ENCODE data around the gene PAX5. TPM values are rescaled to one million over a fixed set of nuclear protein-coding genes. Genes with fewer than 3 reads are reported as not detected.

The PAX5 gene
- polyA plus RNA-seq, 4 donors: under 0.01 to 1.1 (median 0.22) TPM; not detected in 1

GRCh38 chr9:37025071-37025822, 8.8 kb downstream of the PAX5 start:
- Histone ChIP-seq H3K9me3 (ENCODE audit: control insufficient read depth in 2 of 2, insufficient read depth in 1 of 2, low read depth in 1 of 2, low read length in 1 of 2) (peaks cover 0 to 4% of the 10 kb centered on the region in 2 donors), H3K36me3 (ENCODE audit: control insufficient read depth in 3 of 3, insufficient read depth in 2 of 3, low read depth in 1 of 3, low read length in 3 of 3) (no peaks in the 10 kb centered on the region), H3K4me3 (ENCODE audit: low read depth in 1 of 3, low read length in 3 of 3) (peak overlapping the region in 2 of 3 donors; percentile 27 to 28), H3K27ac (ENCODE audit: low read depth in 1 of 3, low read length in 2 of 3) (no peak overlapping the region), H3K27me3 (ENCODE audit: control insufficient read depth in 3 of 3, insufficient read depth in 3 of 3, low read length in 3 of 3) (peaks cover 10 to 94% (median 71%) of the 10 kb centered on the region in 3 donors), H3K4me1 (ENCODE audit: control insufficient read depth in 3 of 3, insufficient read depth in 2 of 3, low read depth in 1 of 3, low read length in 2 of 3) (peaks cover 2 to 21% (median 17%) of the 10 kb centered on the region in 3 donors)
- WGBS, 3 donors: 4 to 7% (median 5%) methylated on average over 35 to 36 of the region's 36 CpGs
- FAIRE-seq (no peak), DNase-seq (peak in 1 of 2 donors; percentile 8)

- DNase-seq (no peak), FAIRE-seq (no peak)
- Histone ChIP-seq H3K4me3 (ENCODE audit: low read depth in 1 of 3, low read length in 3 of 3) (no peak overlapping the region), H3K36me3 (ENCODE audit: control insufficient read depth in 3 of 3, insufficient read depth in 2 of 3, low read depth in 1 of 3, low read length in 3 of 3) (no peaks in the 10 kb centered on the region), H3K27me3 (ENCODE audit: control insufficient read depth in 3 of 3, insufficient read depth in 3 of 3, low read length in 3 of 3) (peaks cover 0 to 67% (median 17%) of the 10 kb centered on the region in 3 donors), H3K4me1 (ENCODE audit: control insufficient read depth in 3 of 3, insufficient read depth in 2 of 3, low read depth in 1 of 3, low read length in 2 of 3) (no peaks in the 10 kb centered on the region), H3K9me3 (ENCODE audit: control insufficient read depth in 2 of 2, insufficient read depth in 1 of 2, low read depth in 1 of 2, low read length in 1 of 2) (no peaks in the 10 kb centered on the region), H3K27ac (ENCODE audit: low read depth in 1 of 3, low read length in 2 of 3) (no peak overlapping the region)
- 86 to 91% (median 89%) methylated on average over 8 of the region's 8 CpGs for WGBS, 3 donors
Observed at GRCh38 chr9:37017546-37017945, 16.5 kb downstream of the PAX5 start.

- 48 to 56% (median 53%) methylated on average over 3 of the region's 3 CpGs for WGBS, 3 donors
- H3K9me3 ChIP-seq (ENCODE audit: control insufficient read depth in 2 of 2, insufficient read depth in 1 of 2, low read depth in 1 of 2, low read length in 1 of 2): no peaks in the 10 kb centered on the region
- no peaks in the 10 kb centered on the region for H3K36me3 ChIP-seq (ENCODE audit: control insufficient read depth in 3 of 3, insufficient read depth in 2 of 3, low read depth in 1 of 3, low read length in 3 of 3)
- H3K4me3 ChIP-seq (ENCODE audit: low read depth in 1 of 3, low read length in 3 of 3): no peak overlapping the region
- FAIRE-seq: no peak
- H3K27ac ChIP-seq (ENCODE audit: low read depth in 1 of 3, low read length in 2 of 3): no peak overlapping the region
- no peak for DNase-seq
- no peaks in the 10 kb centered on the region for H3K4me1 ChIP-seq (ENCODE audit: control insufficient read depth in 3 of 3, insufficient read depth in 2 of 3, low read depth in 1 of 3, low read length in 2 of 3)
- peaks cover 0 to 54% (median 15%) of the 10 kb centered on the region in 3 donors for H3K27me3 ChIP-seq (ENCODE audit: control insufficient read depth in 3 of 3, insufficient read depth in 3 of 3, low read length in 3 of 3)
Observed at GRCh38 chr9:37011530-37011929, 22.5 kb downstream of the PAX5 start.

GRCh38 chr9:37010976-37011375, 23.1 kb downstream of the PAX5 start:
- H3K4me3 ChIP-seq (ENCODE audit: low read depth in 1 of 3, low read length in 3 of 3): no peak overlapping the region
- H3K27me3 ChIP-seq (ENCODE audit: control insufficient read depth in 3 of 3, insufficient read depth in 3 of 3, low read length in 3 of 3): peaks cover 0 to 56% (median 15%) of the 10 kb centered on the region in 3 donors
- DNase-seq: no peak
- H3K9me3 ChIP-seq (ENCODE audit: control insufficient read depth in 2 of 2, insufficient read depth in 1 of 2, low read depth in 1 of 2, low read length in 1 of 2): no peaks in the 10 kb centered on the region
- H3K36me3 ChIP-seq (ENCODE audit: control insufficient read depth in 3 of 3, insufficient read depth in 2 of 3, low read depth in 1 of 3, low read length in 3 of 3): no peaks in the 10 kb centered on the region
- no peak for FAIRE-seq
- no peaks in the 10 kb centered on the region for H3K4me1 ChIP-seq (ENCODE audit: control insufficient read depth in 3 of 3, insufficient read depth in 2 of 3, low read depth in 1 of 3, low read length in 2 of 3)
- no peak overlapping the region for H3K27ac ChIP-seq (ENCODE audit: low read depth in 1 of 3, low read length in 2 of 3)
- WGBS, 3 donors: 59 to 75% (median 74%) methylated on average over 2 of the region's 2 CpGs

GRCh38 chr9:37010180-37010579, 23.9 kb downstream of the PAX5 start:
- Histone ChIP-seq H3K36me3 (ENCODE audit: control insufficient read depth in 3 of 3, insufficient read depth in 2 of 3, low read depth in 1 of 3, low read length in 3 of 3) (no peaks in the 10 kb centered on the region), H3K4me3 (ENCODE audit: low read depth in 1 of 3, low read length in 3 of 3) (no peak overlapping the region), H3K9me3 (ENCODE audit: control insufficient read depth in 2 of 2, insufficient read depth in 1 of 2, low read depth in 1 of 2, low read length in 1 of 2) (no peaks in the 10 kb centered on the region), H3K4me1 (ENCODE audit: control insufficient read depth in 3 of 3, insufficient read depth in 2 of 3, low read depth in 1 of 3, low read length in 2 of 3) (no peaks in the 10 kb centered on the region), H3K27me3 (ENCODE audit: control insufficient read depth in 3 of 3, insufficient read depth in 3 of 3, low read length in 3 of 3) (peaks cover 0 to 61% (median 15%) of the 10 kb centered on the region in 3 donors), H3K27ac (ENCODE audit: low read depth in 1 of 3, low read length in 2 of 3) (no peak overlapping the region)
- 66 to 76% (median 70%) methylated on average over 7 of the region's 7 CpGs for WGBS, 3 donors
- DNase-seq: no peak
- no peak for FAIRE-seq

- H3K4me1 ChIP-seq (ENCODE audit: control insufficient read depth in 3 of 3, insufficient read depth in 2 of 3, low read depth in 1 of 3, low read length in 2 of 3): no peaks in the 10 kb centered on the region
- no peak for FAIRE-seq
Observed at GRCh38 chr9:37007295-37007694, 26.8 kb downstream of the PAX5 start.

GRCh38 chr9:37005517-37006140, 28.4 kb downstream of the PAX5 start:
- FAIRE-seq: no peak
- Histone ChIP-seq H3K9me3 (ENCODE audit: control insufficient read depth in 2 of 2, insufficient read depth in 1 of 2, low read depth in 1 of 2, low read length in 1 of 2) (no peaks in the 10 kb centered on the region), H3K27me3 (ENCODE audit: control insufficient read depth in 3 of 3, insufficient read depth in 3 of 3, low read length in 3 of 3) (peaks cover 0 to 71% (median 21%) of the 10 kb centered on the region in 3 donors), H3K4me1 (ENCODE audit: control insufficient read depth in 3 of 3, insufficient read depth in 2 of 3, low read depth in 1 of 3, low read length in 2 of 3) (no peaks in the 10 kb centered on the region), H3K27ac (ENCODE audit: low read depth in 1 of 3, low read length in 2 of 3) (no peak overlapping the region), H3K36me3 (ENCODE audit: control insufficient read depth in 3 of 3, insufficient read depth in 2 of 3, low read depth in 1 of 3, low read length in 3 of 3) (no peaks in the 10 kb centered on the region), H3K4me3 (ENCODE audit: low read depth in 1 of 3, low read length in 3 of 3) (no peak overlapping the region)
- no peak for DNase-seq
- WGBS, 3 donors: 47 to 59% (median 57%) methylated on average over 6 of the region's 6 CpGs

More at GRCh38 chr9:37007295-37007694, 26.8 kb downstream of the PAX5 start:
- no peak overlapping the region for H3K4me3 ChIP-seq (ENCODE audit: low read depth in 1 of 3, low read length in 3 of 3)
- peaks cover 0 to 65% (median 21%) of the 10 kb centered on the region in 3 donors for H3K27me3 ChIP-seq (ENCODE audit: control insufficient read depth in 3 of 3, insufficient read depth in 3 of 3, low read length in 3 of 3)
- H3K9me3 ChIP-seq (ENCODE audit: control insufficient read depth in 2 of 2, insufficient read depth in 1 of 2, low read depth in 1 of 2, low read length in 1 of 2): no peaks in the 10 kb centered on the region
- WGBS, 3 donors: 83 to 87% (median 85%) methylated on average over 13 of the region's 13 CpGs
- no peak overlapping the region for H3K27ac ChIP-seq (ENCODE audit: low read depth in 1 of 3, low read length in 2 of 3)
- no peak for DNase-seq
- no peaks in the 10 kb centered on the region for H3K36me3 ChIP-seq (ENCODE audit: control insufficient read depth in 3 of 3, insufficient read depth in 2 of 3, low read depth in 1 of 3, low read length in 3 of 3)

GRCh38 chr9:37004424-37004935, 29.6 kb downstream of the PAX5 start:
- Histone ChIP-seq H3K4me3 (ENCODE audit: low read depth in 1 of 3, low read length in 3 of 3) (no peak overlapping the region), H3K27ac (ENCODE audit: low read depth in 1 of 3, low read length in 2 of 3) (peak overlapping the region in 1 of 3 donors; percentile 54), H3K9me3 (ENCODE audit: control insufficient read depth in 2 of 2, insufficient read depth in 1 of 2, low read depth in 1 of 2, low read length in 1 of 2) (no peaks in the 10 kb centered on the region), H3K27me3 (ENCODE audit: control insufficient read depth in 3 of 3, insufficient read depth in 3 of 3, low read length in 3 of 3) (peaks cover 0 to 76% (median 25%) of the 10 kb centered on the region in 3 donors), H3K4me1 (ENCODE audit: control insufficient read depth in 3 of 3, insufficient read depth in 2 of 3, low read depth in 1 of 3, low read length in 2 of 3) (no peaks in the 10 kb centered on the region), H3K36me3 (ENCODE audit: control insufficient read depth in 3 of 3, insufficient read depth in 2 of 3, low read depth in 1 of 3, low read length in 3 of 3) (no peaks in the 10 kb centered on the region)
- 52 to 55% (median 54%) methylated on average over 5 of the region's 5 CpGs for WGBS, 3 donors
- no peak for DNase-seq
- no peak for FAIRE-seq
